SK-N-SH treated with all-trans-retinoic acid at 6 μM for 48 hours (cell line): ENCODE measurements around the gene HDC.

Source experiments
- ATAC-seq: fragments of 200-7000 bp; cut with Tn5 transposase; 3 replicates; pipeline ENCODE4 v1.9.1; 2020; ENCODE audit warnings: mild to moderate bottlenecking, moderate library complexity
- ARNTL ChIP-seq: fragments of 450-650 bp; formaldehyde crosslinking; IDR thresholded peaks from 2 replicates; pipeline ENCODE4 v1.5.0; 2020; ENCODE audit warnings: low read depth, mild to moderate bottlenecking, moderate library complexity, borderline replicate concordance
- BACH2 ChIP-seq: fragments of 250-450 bp; sonication (Bioruptor Pico); IDR thresholded peaks from 2 replicates; pipeline ENCODE4 v1.9.0; 2021; ENCODE audit warnings: mild to moderate bottlenecking, borderline replicate concordance
- CREB5 ChIP-seq: fragments of 250-450 bp; sonication (Bioruptor Pico); IDR thresholded peaks from 2 replicates; pipeline ENCODE4 v1.5.1; 2020; ENCODE audit warnings: low read depth, mild to moderate bottlenecking, moderate library complexity
- CSDC2 ChIP-seq: fragments of 250-450 bp; sonication (Bioruptor Pico); IDR thresholded peaks from 2 replicates; pipeline ENCODE4 v1.5.0; 2020; ENCODE audit warnings: mild to moderate bottlenecking, moderate library complexity
- CSRNP3 ChIP-seq: fragments of 250-450 bp; sonication (Bioruptor Pico); IDR thresholded peaks from 2 replicates; pipeline ENCODE4 v1.5.1; 2021; ENCODE audit warnings: mild to moderate bottlenecking, moderate library complexity
- GLIS3 ChIP-seq: fragments of 250-450 bp; sonication (Bioruptor Pico); IDR thresholded peaks from 2 replicates; pipeline ENCODE4 v1.5.0; 2020; ENCODE audit warnings: mild to moderate bottlenecking, moderate library complexity
- ISL1 ChIP-seq: fragments of 250-450 bp; sonication (Bioruptor Pico); IDR thresholded peaks from 2 replicates; pipeline ENCODE4 v2.1.2; 2022; ENCODE audit warnings: mild to moderate bottlenecking, moderate library complexity
- OSR1 ChIP-seq: fragments of 250-450 bp; sonication (Bioruptor Pico); IDR thresholded peaks from 2 replicates; pipeline ENCODE4 v1.8.0; 2022; ENCODE audit warnings: moderate library complexity, mild to moderate bottlenecking, inconsistent platforms
- PATZ1 ChIP-seq: fragments of 250-450 bp; sonication (Bioruptor Pico); IDR thresholded peaks from 2 replicates; pipeline ENCODE4 v1.8.0; 2020; ENCODE audit warnings: mild to moderate bottlenecking, moderate library complexity, borderline replicate concordance
- POU6F1 ChIP-seq: fragments of 250-450 bp; sonication (Bioruptor Pico); IDR thresholded peaks from 2 replicates; pipeline ENCODE4 v1.8.0; 2021; ENCODE audit warnings: low read depth, mild to moderate bottlenecking, moderate library complexity, borderline replicate concordance
- PPARA ChIP-seq: fragments of 250-450 bp; sonication (Bioruptor Pico); IDR thresholded peaks from 2 replicates; pipeline ENCODE4 v1.5.0; 2020; ENCODE audit warnings: mild to moderate bottlenecking, borderline replicate concordance
- RARB ChIP-seq: fragments of 250-450 bp; sonication (Bioruptor Pico); IDR thresholded peaks from 2 replicates; pipeline ENCODE4 v1.8.0; 2021; ENCODE audit warnings: mild to moderate bottlenecking, moderate library complexity
- SNAI2 ChIP-seq: fragments of 250-450 bp; sonication (Bioruptor Pico); IDR thresholded peaks from 2 replicates; pipeline ENCODE4 v1.5.0; 2020; ENCODE audit warnings: mild to moderate bottlenecking, moderate library complexity
- TOX ChIP-seq: fragments of 250-450 bp; sonication (Bioruptor Pico); IDR thresholded peaks from 2 replicates; pipeline ENCODE4 v1.8.0; 2021; ENCODE audit warnings: mild to moderate bottlenecking, moderate library complexity, borderline replicate concordance
- TSHZ2 ChIP-seq: fragments of 250-450 bp; sonication (Bioruptor Pico); IDR thresholded peaks from 2 replicates; pipeline ENCODE4 v1.5.0; 2020; ENCODE audit warnings: mild to moderate bottlenecking, moderate library complexity
- ZC3H10 ChIP-seq: fragments of 250-450 bp; sonication (Bioruptor Pico); IDR thresholded peaks from 2 replicates; pipeline ENCODE4 v1.5.1; 2021; ENCODE audit warnings: mild to moderate bottlenecking, moderate library complexity
- ZFP3 ChIP-seq: fragments of 250-450 bp; sonication (Bioruptor Pico); IDR thresholded peaks from 2 replicates; pipeline ENCODE4 v1.5.0; 2020; ENCODE audit warnings: mild to moderate bottlenecking, moderate library complexity
- ZFP30 ChIP-seq: fragments of 450-650 bp; formaldehyde crosslinking; IDR thresholded peaks from 2 replicates; pipeline ENCODE4 v1.5.0; 2022; ENCODE audit warnings: mild to moderate bottlenecking, moderate library complexity
- ZNF565 ChIP-seq: fragments of 450-650 bp; formaldehyde crosslinking; conservative IDR thresholded peaks from 2 replicates; pipeline ENCODE4 v1.5.0; 2020; ENCODE audit warnings: low read depth, mild to moderate bottlenecking, moderate library complexity
- ZNF70 ChIP-seq: fragments of 450-650 bp; formaldehyde crosslinking; IDR thresholded peaks from 2 replicates; pipeline ENCODE4 v1.5.0; 2020; ENCODE audit warnings: mild to moderate bottlenecking, moderate library complexity
- ZNF8 ChIP-seq: fragments of 450-650 bp; formaldehyde crosslinking; IDR thresholded peaks from 2 replicates; pipeline ENCODE4 v1.5.0; 2020; ENCODE audit warnings: mild to moderate bottlenecking, moderate library complexity

The HDC gene

GRCh38 chr15:50287324-50288116 is 22.0 kb upstream of the HDC start:
- ATAC-seq = no peak
- TF ChIP-seq CSDC2 (CRISPR knock-in tag) (no peak), ZNF8 (CRISPR knock-in tag) (no peak), POU6F1 (no peak), ISL1 (CRISPR knock-in tag) (no peak), GLIS3 (CRISPR knock-in tag) (no peak), SNAI2 (CRISPR knock-in tag) (no peak)

- no peak for TF ChIP-seq GLIS3 (CRISPR knock-in tag)
- TF ChIP-seq PPARA = no peak
- TF ChIP-seq ZC3H10 = no peak
- no peak for TF ChIP-seq ZNF8 (CRISPR knock-in tag)
- TF ChIP-seq ZFP30 = no peak
- no peak for TF ChIP-seq ZFP3
- no peak for TF ChIP-seq POU6F1
- TF ChIP-seq ISL1 (CRISPR knock-in tag) = no peak
- no peak for TF ChIP-seq CREB5
- no peak for TF ChIP-seq BACH2
- TF ChIP-seq OSR1 (CRISPR knock-in tag) = no peak
- TF ChIP-seq ARNTL (CRISPR knock-in tag) = no peak
- no peak for TF ChIP-seq TSHZ2 (CRISPR knock-in tag)
- TF ChIP-seq RARB (CRISPR knock-in tag) = no peak
- TF ChIP-seq SNAI2 (CRISPR knock-in tag) = no peak
- TF ChIP-seq ZNF565 (CRISPR knock-in tag) = no peak
- TF ChIP-seq ZNF70 = no peak
- no peak for TF ChIP-seq TOX
- ATAC-seq = no peak
These were observed 15.9 kb upstream of the HDC start for GRCh38 chr15:50281427-50281826.

- no peak for ATAC-seq
- TF ChIP-seq CSRNP3 (CRISPR knock-in tag) (no peak), ZFP30 (no peak), PATZ1 (CRISPR knock-in tag) (no peak), BACH2 (no peak), GLIS3 (CRISPR knock-in tag) (no peak), ZC3H10 (no peak), SNAI2 (CRISPR knock-in tag) (no peak), CSDC2 (CRISPR knock-in tag) (no peak)
These were observed 14.7 kb upstream of the HDC start for GRCh38 chr15:50280271-50280670.
